K562 (cell line): Measurements from ENCODE around the gene YOD1. TPM values are rescaled to one million over a fixed set of nuclear protein-coding genes. Genes with fewer than 3 reads are reported as not detected.

Source experiments
- CBX2 ChIP-seq: fragments of 200-600 bp; sonication (generic); IDR thresholded peaks from one replicate; pipeline ENCODE4 v1.6.1; 2012; ENCODE audit warnings: mild to moderate bottlenecking, low read length, inconsistent platforms; ENCODE audit not compliant: insufficient read depth, poor library complexity, severe bottlenecking
- CHD2 ChIP-seq: IDR thresholded peaks from 2 replicates; pipeline ENCODE4 v1.6.1; 2011; ENCODE audit warnings: low read depth, low read length
- DEAF1 ChIP-seq: fragments of 450-650 bp; formaldehyde crosslinking; IDR thresholded peaks from 2 replicates; pipeline ENCODE4 v1.4.0; 2020; ENCODE audit warnings: mild to moderate bottlenecking, moderate library complexity
- FOSL1 ChIP-seq: fragments of 200-800 bp; sonication (Bioruptor generic); conservative IDR thresholded peaks from 2 replicates; pipeline ENCODE4 v1.6.1; 2016; ENCODE audit warnings: missing genetic modification characterization, missing compliant biosample characterization
- HMGN3 ChIP-seq: IDR thresholded peaks from 2 replicates; pipeline ENCODE4 v1.6.1; 2011; ENCODE audit warnings: borderline replicate concordance, low read depth, mild to moderate bottlenecking, mixed read lengths, low read length; ENCODE audit not compliant: insufficient read length; ENCODE audit errors: extremely low read depth
- MCM7 ChIP-seq, 2 experiments: fragments of 450-650 bp; IDR thresholded peaks; 2 replicates each; pipeline ENCODE4 v1.6.1; 2016 to 2018
- MEF2A ChIP-seq: IDR thresholded peaks from 2 replicates; pipeline ENCODE4 v1.6.1; 2011; ENCODE audit warnings: low read depth, mild to moderate bottlenecking, low read length, moderate library complexity; ENCODE audit not compliant: control insufficient read depth
- MYBL2 ChIP-seq, 2 experiments: fragments of 450-650 bp in 1 of 2; sonication (generic) in 1 of 2; formaldehyde crosslinking in 1 of 2; IDR thresholded peaks; 2 replicates each; pipeline versions ENCODE4 v1.6.1 to v1.8.1; 2017 to 2022; ENCODE audit warnings: borderline replicate concordance in 1 of 2, inconsistent platforms in 1 of 2, low read depth in 1 of 2, mild to moderate bottlenecking in 1 of 2, missing genetic modification reagents in 1 of 2, moderate library complexity in 1 of 2
- PRPF4 ChIP-seq: fragments of 200-400 bp; formaldehyde crosslinking; IDR thresholded peaks from one replicate; pipeline ENCODE4 v1.6.1; 2017; ENCODE audit warnings: low read length, low read depth, mild to moderate bottlenecking; ENCODE audit not compliant: insufficient read depth, poor library complexity, severe bottlenecking
- RBM25 ChIP-seq: fragments of 200-400 bp; formaldehyde crosslinking; IDR thresholded peaks from 2 replicates; pipeline ENCODE4 v1.6.1; 2018; ENCODE audit warnings: low read length, low read depth, moderate library complexity; ENCODE audit not compliant: severe bottlenecking
- XRCC4 ChIP-seq: IDR thresholded peaks from one replicate; pipeline ENCODE4 v1.6.1; 2011; ENCODE audit not compliant: insufficient read depth, insufficient read length; ENCODE audit errors: extremely low read depth
- ZNF274 ChIP-seq: IDR thresholded peaks from 2 replicates; pipeline ENCODE4 v1.6.1; 2011; ENCODE audit warnings: low read depth, mild to moderate bottlenecking, low read length, moderate library complexity, borderline replicate concordance
- polyA plus RNA-seq, 8 experiments: library from polyadenylated mRNA; depleted of rRNA in 4 of 8; stranded (reverse) in 5 of 8; unstranded in 3 of 8; fragments of >200 nt; fragmentation: Nextera tagmentation in 2 of 8; fragmentation: Illumina TruSeq in 1 of 8; extraction: Ambion mirVana in 2 of 8; extraction: Trizol in 1 of 8; gene quantifications; 2 replicates each; pipeline versions ENCODE4 v1.2.1 to v1.2.3, GENCODE V29; 2011 to 2014; ENCODE audit warnings: inconsistent platforms in 1 of 8, missing spikeins in 1 of 8
- total RNA-seq, 7 experiments: library from RNA; depleted of rRNA in 6 of 7; stranded (reverse); fragments of >200 nt in 6 of 7; fragmentation: Illumina TruSeq in 2 of 7; extraction: Trizol in 2 of 7; gene quantifications; 2 replicates each; pipeline versions ENCODE4 v1.2.1 to v1.2.3, GENCODE V29; 2011 to 2021; ENCODE audit warnings: low replicate concordance in 1 of 7
- TF ChIP-seq, protein P1 (sequence below): fragments of 450-650 bp; IDR thresholded peaks from 2 replicates; pipeline ENCODE4 v1.6.1; 2016; ENCODE audit warnings: low read depth
- TF ChIP-seq, protein P2 (sequence below): conservative IDR thresholded peaks from 2 replicates; pipeline ENCODE4 v1.6.1; 2011; ENCODE audit warnings: low read depth, mild to moderate bottlenecking, low read length; ENCODE audit not compliant: control insufficient read depth

Gene YOD1
- total and polyA plus RNA-seq, 9 of the 15 experiments (the other 6 are each of a cell fraction or from before 2014, with no cell fraction given): 18.2 to 78.1 (median 46.9) TPM

DNA sequence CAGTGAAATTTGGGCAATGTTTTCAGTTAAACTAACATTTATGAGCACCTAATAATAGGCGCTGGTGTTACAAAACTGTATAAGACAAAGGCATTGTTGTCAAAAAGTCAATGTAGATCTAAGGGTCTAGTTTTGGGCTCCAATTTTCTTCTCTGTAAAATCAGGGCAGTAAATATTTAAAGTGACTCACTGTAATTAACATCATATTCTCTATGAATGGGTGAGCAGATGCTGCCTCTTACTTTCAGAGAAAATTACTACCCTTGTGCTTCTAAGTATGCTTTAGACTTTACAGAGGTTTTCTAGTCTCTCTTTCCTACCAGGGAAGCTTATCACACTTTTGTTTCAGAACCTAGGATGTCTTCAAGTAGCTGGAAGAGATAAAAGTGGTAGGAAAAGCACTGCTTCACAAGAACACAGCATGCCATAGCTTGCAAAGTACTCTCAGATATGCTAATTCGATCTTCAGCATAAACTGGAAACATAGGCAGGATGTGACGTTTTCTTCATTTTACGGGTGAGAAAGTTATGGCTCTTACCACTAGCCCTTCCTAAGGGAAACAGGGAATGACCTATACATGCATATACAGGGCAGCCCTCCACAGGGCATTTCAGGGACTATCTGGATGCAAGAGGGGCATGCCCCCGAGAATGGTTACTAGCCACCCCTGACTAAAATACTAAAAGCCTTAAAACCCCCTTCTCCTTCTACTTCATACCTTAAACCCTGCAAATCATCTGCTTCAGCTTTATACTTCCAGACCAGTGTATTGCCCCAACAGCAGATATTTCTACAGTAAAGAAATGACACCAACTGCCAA lies 21.1 kb downstream of the YOD1 start (continued):
- TF ChIP-seq, protein P1, sequence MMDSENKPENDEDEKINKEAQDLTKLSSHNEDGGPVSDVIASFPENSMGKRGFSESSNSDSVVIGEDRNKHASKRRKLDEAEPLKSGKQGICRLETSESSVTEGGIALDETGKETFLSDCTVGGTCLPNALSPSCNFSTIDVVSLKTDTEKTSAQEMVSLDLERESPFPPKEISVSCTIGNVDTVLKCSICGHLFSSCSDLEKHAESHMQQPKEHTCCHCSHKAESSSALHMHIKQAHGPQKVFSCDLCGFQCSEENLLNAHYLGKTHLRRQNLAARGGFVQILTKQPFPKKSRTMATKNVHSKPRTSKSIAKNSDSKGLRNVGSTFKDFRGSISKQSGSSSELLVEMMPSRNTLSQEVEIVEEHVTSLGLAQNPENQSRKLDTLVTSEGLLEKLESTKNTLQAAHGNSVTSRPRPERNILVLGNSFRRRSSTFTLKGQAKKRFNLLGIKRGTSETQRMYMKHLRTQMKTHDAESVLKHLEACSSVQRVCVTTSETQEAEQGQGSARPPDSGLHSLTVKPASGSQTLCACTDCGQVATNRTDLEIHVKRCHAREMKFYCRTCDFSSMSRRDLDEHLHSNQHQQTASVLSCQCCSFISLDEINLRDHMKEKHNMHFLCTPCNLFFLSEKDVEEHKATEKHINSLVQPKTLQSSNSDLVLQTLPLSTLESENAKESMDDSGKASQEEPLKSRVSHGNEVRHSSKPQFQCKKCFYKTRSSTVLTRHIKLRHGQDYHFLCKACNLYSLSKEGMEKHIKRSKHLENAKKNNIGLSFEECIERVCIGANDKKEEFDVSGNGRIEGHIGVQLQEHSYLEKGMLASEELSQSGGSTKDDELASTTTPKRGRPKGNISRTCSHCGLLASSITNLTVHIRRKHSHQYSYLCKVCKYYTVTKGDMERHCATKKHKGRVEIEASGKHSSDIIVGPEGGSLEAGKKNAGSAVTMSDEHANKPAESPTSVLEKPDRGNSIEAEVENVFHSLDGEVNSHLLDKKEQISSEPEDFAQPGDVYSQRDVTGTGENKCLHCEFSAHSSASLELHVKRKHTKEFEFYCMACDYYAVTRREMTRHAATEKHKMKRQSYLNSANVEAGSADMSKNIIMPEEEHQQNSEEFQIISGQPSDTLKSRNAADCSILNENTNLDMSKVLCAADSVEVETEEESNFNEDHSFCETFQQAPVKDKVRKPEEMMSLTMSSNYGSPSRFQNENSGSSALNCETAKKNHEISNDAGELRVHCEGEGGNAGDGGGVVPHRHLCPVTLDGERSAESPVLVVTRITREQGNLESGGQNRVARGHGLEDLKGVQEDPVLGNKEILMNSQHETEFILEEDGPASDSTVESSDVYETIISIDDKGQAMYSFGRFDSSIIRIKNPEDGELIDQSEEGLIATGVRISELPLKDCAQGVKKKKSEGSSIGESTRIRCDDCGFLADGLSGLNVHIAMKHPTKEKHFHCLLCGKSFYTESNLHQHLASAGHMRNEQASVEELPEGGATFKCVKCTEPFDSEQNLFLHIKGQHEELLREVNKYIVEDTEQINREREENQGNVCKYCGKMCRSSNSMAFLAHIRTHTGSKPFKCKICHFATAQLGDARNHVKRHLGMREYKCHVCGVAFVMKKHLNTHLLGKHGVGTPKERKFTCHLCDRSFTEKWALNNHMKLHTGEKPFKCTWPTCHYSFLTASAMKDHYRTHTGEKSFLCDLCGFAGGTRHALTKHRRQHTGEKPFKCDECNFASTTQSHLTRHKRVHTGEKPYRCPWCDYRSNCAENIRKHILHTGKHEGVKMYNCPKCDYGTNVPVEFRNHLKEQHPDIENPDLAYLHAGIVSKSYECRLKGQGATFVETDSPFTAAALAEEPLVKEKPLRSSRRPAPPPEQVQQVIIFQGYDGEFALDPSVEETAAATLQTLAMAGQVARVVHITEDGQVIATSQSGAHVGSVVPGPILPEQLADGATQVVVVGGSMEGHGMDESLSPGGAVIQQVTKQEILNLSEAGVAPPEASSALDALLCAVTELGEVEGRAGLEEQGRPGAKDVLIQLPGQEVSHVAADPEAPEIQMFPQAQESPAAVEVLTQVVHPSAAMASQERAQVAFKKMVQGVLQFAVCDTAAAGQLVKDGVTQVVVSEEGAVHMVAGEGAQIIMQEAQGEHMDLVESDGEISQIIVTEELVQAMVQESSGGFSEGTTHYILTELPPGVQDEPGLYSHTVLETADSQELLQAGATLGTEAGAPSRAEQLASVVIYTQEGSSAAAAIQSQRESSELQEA: no peak
- TF ChIP-seq CBX2: no peak
- TF ChIP-seq ZNF274: no peak
- TF ChIP-seq DEAF1: no peak
- no peak for TF ChIP-seq XRCC4
- TF ChIP-seq MEF2A: no peak
- TF ChIP-seq PRPF4: no peak
- no peak for TF ChIP-seq RBM25
- peak; percentile 36; the same call in 1 of the 2 replicates for TF ChIP-seq FOSL1 (tag)
- TF ChIP-seq CHD2: no peak
- no peak for TF ChIP-seq HMGN3
- no peak for TF ChIP-seq MYBL2 (IDR thresholded peaks at IDR 0.05; ENCODE audit: low read depth)
- no peak for TF ChIP-seq MYBL2 (CRISPR knock-in tag; IDR thresholded peaks at IDR 0.05; ENCODE audit: borderline replicate concordance)
- TF ChIP-seq MCM7 (IDR thresholded peaks at IDR 0.05): no peak
- TF ChIP-seq, protein P2, sequence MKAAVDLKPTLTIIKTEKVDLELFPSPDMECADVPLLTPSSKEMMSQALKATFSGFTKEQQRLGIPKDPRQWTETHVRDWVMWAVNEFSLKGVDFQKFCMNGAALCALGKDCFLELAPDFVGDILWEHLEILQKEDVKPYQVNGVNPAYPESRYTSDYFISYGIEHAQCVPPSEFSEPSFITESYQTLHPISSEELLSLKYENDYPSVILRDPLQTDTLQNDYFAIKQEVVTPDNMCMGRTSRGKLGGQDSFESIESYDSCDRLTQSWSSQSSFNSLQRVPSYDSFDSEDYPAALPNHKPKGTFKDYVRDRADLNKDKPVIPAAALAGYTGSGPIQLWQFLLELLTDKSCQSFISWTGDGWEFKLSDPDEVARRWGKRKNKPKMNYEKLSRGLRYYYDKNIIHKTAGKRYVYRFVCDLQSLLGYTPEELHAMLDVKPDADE: no peak
